Ishikawa (cell line): Measurements from ENCODE around the gene ACACB.
A peak's percentile ranks its signal among the peaks of the same experiment; 100 is the strongest.

Source experiments
- CEBPB ChIP-seq: IDR thresholded peaks from 2 replicates; pipeline ENCODE4 v1.6.1; 2012
- CREB1 ChIP-seq: IDR thresholded peaks from 2 replicates; pipeline ENCODE4 v1.6.1; 2012; ENCODE audit warnings: low read depth
- EP300 ChIP-seq: IDR thresholded peaks from 2 replicates; pipeline ENCODE4 v1.6.1; 2012; ENCODE audit warnings: borderline replicate concordance
- FOXM1 ChIP-seq: IDR thresholded peaks from 2 replicates; pipeline ENCODE4 v1.6.1; 2012; ENCODE audit warnings: low read depth, borderline replicate concordance
- NFIC ChIP-seq: IDR thresholded peaks from 2 replicates; pipeline ENCODE4 v1.6.1; 2012
- RAD21 ChIP-seq: IDR thresholded peaks from 2 replicates; pipeline ENCODE4 v1.6.1; 2012; ENCODE audit warnings: low read depth
- TAF1 ChIP-seq: IDR thresholded peaks from 2 replicates; pipeline ENCODE4 v1.6.1; 2012; ENCODE audit warnings: low read depth, mild to moderate bottlenecking
- TCF12 ChIP-seq: IDR thresholded peaks from 2 replicates; pipeline ENCODE4 v1.6.1; 2012; ENCODE audit warnings: low read depth
- TEAD4 ChIP-seq: IDR thresholded peaks from 2 replicates; pipeline ENCODE4 v1.6.1; 2012
- USF1 ChIP-seq: IDR thresholded peaks from 2 replicates; pipeline ENCODE4 v1.6.1; 2012
- YY1 ChIP-seq: IDR thresholded peaks from 2 replicates; pipeline ENCODE4 v1.6.1; 2012; ENCODE audit warnings: low read depth
- ZBTB7A ChIP-seq: IDR thresholded peaks from 2 replicates; pipeline ENCODE4 v1.6.1; 2012; ENCODE audit warnings: low read depth
- TF ChIP-seq, protein P1 (sequence below): IDR thresholded peaks from 2 replicates; pipeline ENCODE4 v1.6.1; 2012; ENCODE audit warnings: low read depth, mild to moderate bottlenecking
- TF ChIP-seq, protein P2 (sequence below): IDR thresholded peaks from 2 replicates; pipeline ENCODE4 v1.6.1; 2012

ACACB gene

GRCh38 chr12:109151457-109151856, 35.1 kb downstream of the ACACB start:
- no peak for TF ChIP-seq RAD21

DNA sequence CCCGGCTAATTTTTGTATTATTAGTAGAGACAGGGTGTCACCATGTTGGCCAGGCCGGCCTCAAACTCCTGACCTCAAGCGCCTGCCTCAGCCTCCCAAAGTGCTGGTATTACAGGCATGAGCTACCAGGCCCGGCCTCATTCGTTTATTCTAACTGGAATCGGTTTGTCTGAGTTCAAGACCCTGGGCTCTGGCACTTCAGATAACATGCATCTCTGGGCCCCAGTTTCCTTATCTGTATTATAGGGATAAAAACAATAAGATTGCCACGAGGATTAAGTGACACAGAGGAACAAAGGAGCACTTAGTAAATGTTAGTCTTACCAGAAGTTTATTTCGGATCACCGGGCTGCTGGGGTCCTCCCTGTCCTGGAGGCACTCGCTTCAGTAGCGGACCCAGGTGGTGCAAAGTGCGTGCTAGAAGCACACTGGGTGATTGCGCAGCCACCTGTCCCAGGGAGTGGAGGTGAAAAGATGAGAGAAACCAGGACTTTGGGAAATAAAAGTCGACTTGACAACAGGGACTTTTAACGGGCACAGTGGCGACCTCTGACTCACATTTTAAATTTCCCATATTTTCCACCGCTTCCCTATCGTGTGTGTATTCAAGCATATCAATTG, 37.5 kb downstream of the ACACB start:
- TF ChIP-seq, protein P1, sequence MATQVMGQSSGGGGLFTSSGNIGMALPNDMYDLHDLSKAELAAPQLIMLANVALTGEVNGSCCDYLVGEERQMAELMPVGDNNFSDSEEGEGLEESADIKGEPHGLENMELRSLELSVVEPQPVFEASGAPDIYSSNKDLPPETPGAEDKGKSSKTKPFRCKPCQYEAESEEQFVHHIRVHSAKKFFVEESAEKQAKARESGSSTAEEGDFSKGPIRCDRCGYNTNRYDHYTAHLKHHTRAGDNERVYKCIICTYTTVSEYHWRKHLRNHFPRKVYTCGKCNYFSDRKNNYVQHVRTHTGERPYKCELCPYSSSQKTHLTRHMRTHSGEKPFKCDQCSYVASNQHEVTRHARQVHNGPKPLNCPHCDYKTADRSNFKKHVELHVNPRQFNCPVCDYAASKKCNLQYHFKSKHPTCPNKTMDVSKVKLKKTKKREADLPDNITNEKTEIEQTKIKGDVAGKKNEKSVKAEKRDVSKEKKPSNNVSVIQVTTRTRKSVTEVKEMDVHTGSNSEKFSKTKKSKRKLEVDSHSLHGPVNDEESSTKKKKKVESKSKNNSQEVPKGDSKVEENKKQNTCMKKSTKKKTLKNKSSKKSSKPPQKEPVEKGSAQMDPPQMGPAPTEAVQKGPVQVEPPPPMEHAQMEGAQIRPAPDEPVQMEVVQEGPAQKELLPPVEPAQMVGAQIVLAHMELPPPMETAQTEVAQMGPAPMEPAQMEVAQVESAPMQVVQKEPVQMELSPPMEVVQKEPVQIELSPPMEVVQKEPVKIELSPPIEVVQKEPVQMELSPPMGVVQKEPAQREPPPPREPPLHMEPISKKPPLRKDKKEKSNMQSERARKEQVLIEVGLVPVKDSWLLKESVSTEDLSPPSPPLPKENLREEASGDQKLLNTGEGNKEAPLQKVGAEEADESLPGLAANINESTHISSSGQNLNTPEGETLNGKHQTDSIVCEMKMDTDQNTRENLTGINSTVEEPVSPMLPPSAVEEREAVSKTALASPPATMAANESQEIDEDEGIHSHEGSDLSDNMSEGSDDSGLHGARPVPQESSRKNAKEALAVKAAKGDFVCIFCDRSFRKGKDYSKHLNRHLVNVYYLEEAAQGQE = no peak
- TF ChIP-seq CEBPB (no peak), TCF12 (no peak), YY1 (no peak), ZBTB7A (no peak), TEAD4 (no peak), USF1 (no peak), RAD21 (no peak)
- TF ChIP-seq, protein P2, sequence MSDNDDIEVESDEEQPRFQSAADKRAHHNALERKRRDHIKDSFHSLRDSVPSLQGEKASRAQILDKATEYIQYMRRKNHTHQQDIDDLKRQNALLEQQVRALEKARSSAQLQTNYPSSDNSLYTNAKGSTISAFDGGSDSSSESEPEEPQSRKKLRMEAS = no peak

GRCh38 chr12:109154451-109155438, 38.4 kb downstream of the ACACB start:
- 0 out of 2 replicates have a peak, but pooled peaks have one; percentile 57 for TF ChIP-seq CREB1
- TF ChIP-seq CEBPB = no peak
- TF ChIP-seq ZBTB7A = 0 out of 2 replicates have a peak, but pooled peaks have one; percentile 41
- TF ChIP-seq TAF1 = peak; percentile 43
- no peak for TF ChIP-seq TCF12
- TF ChIP-seq, protein P2 = peak; percentile 81
- TF ChIP-seq RAD21 = no peak

- no peak for TF ChIP-seq TAF1
- TF ChIP-seq CREB1 = no peak
- TF ChIP-seq TCF12 = no peak
- no peak for TF ChIP-seq TEAD4
- no peak for TF ChIP-seq RAD21
- TF ChIP-seq FOXM1 = no peak
- TF ChIP-seq EP300 = no peak
Measured at GRCh38 chr12:109156036-109156435, 39.6 kb downstream of the ACACB start.

DNA sequence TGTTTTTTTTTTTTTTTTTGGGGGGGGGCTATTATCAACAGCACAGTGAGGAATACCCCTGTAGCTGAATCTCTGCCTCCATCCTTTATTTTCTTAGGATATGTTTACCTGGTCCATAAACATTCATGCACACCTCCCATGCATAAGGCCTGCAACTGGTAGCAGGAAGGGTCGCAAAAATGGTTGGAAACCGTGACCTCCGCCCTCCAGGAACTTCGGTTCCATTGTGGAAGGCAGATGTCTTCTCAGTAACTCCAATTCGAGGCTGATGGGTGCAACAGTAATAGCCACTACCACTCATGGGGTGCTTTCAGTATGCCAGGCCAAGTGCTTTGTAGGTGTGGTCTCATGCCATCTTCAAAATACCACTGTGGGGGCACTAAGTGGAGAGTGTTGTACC, 40.2 kb downstream of the ACACB start:
- TF ChIP-seq NFIC (no peak), ZBTB7A (no peak), RAD21 (no peak), CREB1 (no peak)

- no peak for TF ChIP-seq RAD21
- no peak for TF ChIP-seq CEBPB
- TF ChIP-seq, protein P2 = no peak
- TF ChIP-seq YY1 = no peak
- TF ChIP-seq EP300 = no peak
- no peak for TF ChIP-seq FOXM1
- no peak for TF ChIP-seq USF1
- no peak for TF ChIP-seq NFIC
- TF ChIP-seq TEAD4 = no peak
- TF ChIP-seq, protein P1 = no peak
- TF ChIP-seq TAF1 = no peak
- TF ChIP-seq CREB1 = no peak
Measured at GRCh38 chr12:109157986-109158385, 41.6 kb downstream of the ACACB start.
